ENCODE results near the gene KCNJ12.
"Not testable (repeated sequence)": the region's sequence is repeated elsewhere in the genome, so short reads cannot be mapped to it uniquely, and the experiment has no call there.

The KCNJ12 gene

GRCh38 chr17:21418446-21419298, 42.5 kb downstream of the KCNJ12 start:
- Histone ChIP-seq H3K9ac (ENCODE audit: insufficient read length) (no peak overlapping the region), H3K36me3 (ENCODE audit: insufficient read depth, low read length) (no peaks in the 10 kb centered on the region), H3K4me3 (no peak overlapping the region), H3K27ac (no peak overlapping the region), H3K9me3 (ENCODE audit: low read depth, low read length) (no peaks in the 10 kb centered on the region)
- TF ChIP-seq FOXP2 (optimal IDR thresholded peaks at IDR 0.05; ENCODE audit: control extremely low read depth, extremely low read length, insufficient read depth) (no peak), POLR2AphosphoS5 (IDR thresholded peaks at IDR 0.05; ENCODE audit: borderline replicate concordance, low read depth, low read length) (no peak), EZH2 (IDR thresholded peaks at IDR 0.05) (no peak)
- no peak for DNase-seq (ENCODE audit: low read depth, low spot score)

GRCh38 chr17:21419299-21420239, 43.4 kb downstream of the KCNJ12 start:
- no peak overlapping the region for H3K9ac ChIP-seq (ENCODE audit: insufficient read length)
- H3K36me3 ChIP-seq (ENCODE audit: insufficient read depth, low read length) = no peaks in the 10 kb centered on the region
- no peak for DNase-seq (ENCODE audit: low read depth, low spot score)
- TF ChIP-seq POLR2AphosphoS5 (IDR thresholded peaks at IDR 0.05; ENCODE audit: borderline replicate concordance, low read depth, low read length) (no peak), FOXP2 (optimal IDR thresholded peaks at IDR 0.05; ENCODE audit: control extremely low read depth, extremely low read length, insufficient read depth) (no peak), EZH2 (IDR thresholded peaks at IDR 0.05) (no peak)
- no peak overlapping the region for H3K4me3 ChIP-seq
- no peak overlapping the region for H3K27ac ChIP-seq
- H3K9me3 ChIP-seq (ENCODE audit: low read depth, low read length) = no peaks in the 10 kb centered on the region

GRCh38 chr17:21420503-21421090, 44.4 kb downstream of the KCNJ12 start:
- not testable (repeated sequence) for H3K27ac ChIP-seq; DNase-seq (ENCODE audit: low read depth, low spot score); H3K36me3 ChIP-seq (ENCODE audit: insufficient read depth, low read length); H3K9me3 ChIP-seq (ENCODE audit: low read depth, low read length); H3K4me3 ChIP-seq; H3K9ac ChIP-seq (ENCODE audit: insufficient read length)

GRCh38 chr17:21421421-21422310, 45.5 kb downstream of the KCNJ12 start:
- DNase-seq (ENCODE audit: low read depth, low spot score); H3K27ac ChIP-seq; H3K9ac ChIP-seq (ENCODE audit: insufficient read length); H3K9me3 ChIP-seq (ENCODE audit: low read depth, low read length); H3K4me3 ChIP-seq; H3K36me3 ChIP-seq (ENCODE audit: insufficient read depth, low read length): not testable (repeated sequence)

- H3K9me3 ChIP-seq (ENCODE audit: low read depth, low read length); H3K4me3 ChIP-seq; H3K9ac ChIP-seq (ENCODE audit: insufficient read length); DNase-seq (ENCODE audit: low read depth, low spot score); H3K36me3 ChIP-seq (ENCODE audit: insufficient read depth, low read length); H3K27ac ChIP-seq: not testable (repeated sequence)
These were observed 46.4 kb downstream of the KCNJ12 start for GRCh38 chr17:21422311-21423189.

- H3K27ac ChIP-seq; H3K9me3 ChIP-seq (ENCODE audit: low read depth, low read length); H3K36me3 ChIP-seq (ENCODE audit: insufficient read depth, low read length); H3K4me3 ChIP-seq; H3K9ac ChIP-seq (ENCODE audit: insufficient read length); DNase-seq (ENCODE audit: low read depth, low spot score): not testable (repeated sequence)
These were observed 47.0 kb downstream of the KCNJ12 start for GRCh38 chr17:21423190-21423493.

- not testable (repeated sequence) for H3K4me3 ChIP-seq; H3K9ac ChIP-seq (ENCODE audit: insufficient read length); DNase-seq (ENCODE audit: low read depth, low spot score); H3K27ac ChIP-seq; H3K9me3 ChIP-seq (ENCODE audit: low read depth, low read length); H3K36me3 ChIP-seq (ENCODE audit: insufficient read depth, low read length)
These were observed 48.5 kb downstream of the KCNJ12 start for GRCh38 chr17:21424697-21425096.

- H3K4me3 ChIP-seq = no peak overlapping the region
- H3K27ac ChIP-seq = no peak overlapping the region
- no peak for DNase-seq (ENCODE audit: low read depth, low spot score)
- no peaks in the 10 kb centered on the region for H3K9me3 ChIP-seq (ENCODE audit: low read depth, low read length)
- no peak overlapping the region for H3K9ac ChIP-seq (ENCODE audit: insufficient read length)
- TF ChIP-seq EZH2 (IDR thresholded peaks at IDR 0.05) (no peak), FOXP2 (optimal IDR thresholded peaks at IDR 0.05; ENCODE audit: control extremely low read depth, extremely low read length, insufficient read depth) (no peak), POLR2AphosphoS5 (IDR thresholded peaks at IDR 0.05; ENCODE audit: borderline replicate concordance, low read depth, low read length) (no peak)
- no peaks in the 10 kb centered on the region for H3K36me3 ChIP-seq (ENCODE audit: insufficient read depth, low read length)
These were observed 49.2 kb downstream of the KCNJ12 start for GRCh38 chr17:21425321-21425720.
